Keratinocyte (primary cell): ENCODE results near the gene COIL. TPM values are rescaled to one million over a fixed set of nuclear protein-coding genes. Genes with fewer than 3 reads are reported as not detected.

Source experiments
- DNase-seq: peaks from one replicate; pipeline ENCODE4 v3.0.0-alpha.2; 2011; ENCODE audit warnings: low read depth, missing footprints, low spot score
- FAIRE-seq: peaks from 2 replicates; lab custom pipeline; 2011; peaks lifted over from hg19 to GRCh38; lab: Jason Lieb, UNC
- H2AFZ ChIP-seq: 2 replicates; pipeline ENCODE4 v1.6.0; 2012; ENCODE audit warnings: low read length, control low read depth, inconsistent platforms; ENCODE audit not compliant: control insufficient read depth
- H3K27ac ChIP-seq: 2 replicates; pipeline ENCODE4 v1.5.1; 2011; ENCODE audit warnings: low read length; ENCODE audit not compliant: control insufficient read depth, insufficient read depth
- H3K27me3 ChIP-seq: 3 replicates; pipeline ENCODE4 v1.6.0; 2011; ENCODE audit warnings: low read length; ENCODE audit not compliant: control insufficient read depth, insufficient read depth; ENCODE audit errors: extremely low read depth
- H3K36me3 ChIP-seq, 2 experiments: 2 replicates in 1 of 2; 3 replicates in 1 of 2; pipeline ENCODE4 v1.5.1; 2011; ENCODE audit warnings: low read length in 2 of 2, mild to moderate bottlenecking in 1 of 2; ENCODE audit not compliant: control insufficient read depth in 2 of 2, insufficient read depth in 2 of 2; ENCODE audit errors: extremely low read depth in 1 of 2
- H3K4me1 ChIP-seq: 3 replicates; pipeline ENCODE4 v1.5.1; 2011; ENCODE audit warnings: low read length; ENCODE audit not compliant: control insufficient read depth, insufficient read depth; ENCODE audit errors: extremely low read depth
- H3K4me2 ChIP-seq: 3 replicates; pipeline ENCODE4 v1.6.0; 2011; ENCODE audit warnings: low read depth, low read length; ENCODE audit not compliant: control insufficient read depth, insufficient read depth; ENCODE audit errors: extremely low read depth
- H3K4me3 ChIP-seq, 3 experiments: fragments of 200-600 bp in 1 of 3; sonication (generic) in 1 of 3; 2 replicates in 2 of 3; 3 replicates in 1 of 3; pipeline ENCODE4 v1.5.1; 2011 to 2016; ENCODE audit warnings: low read length in 3 of 3, mild to moderate bottlenecking in 3 of 3, control low read depth in 2 of 3, inconsistent platforms in 1 of 3, low read depth in 1 of 3, mixed read lengths in 1 of 3, mixed run types in 1 of 3, moderate library complexity in 1 of 3; ENCODE audit not compliant: control insufficient read depth in 2 of 3, insufficient read depth in 2 of 3; ENCODE audit errors: extremely low read depth in 1 of 3
- H3K79me2 ChIP-seq: 2 replicates; pipeline ENCODE4 v1.6.0; 2012; ENCODE audit warnings: low read length; ENCODE audit not compliant: control insufficient read depth, insufficient read depth
- H3K9ac ChIP-seq: 3 replicates; pipeline ENCODE4 v1.6.0; 2011; ENCODE audit warnings: low read length; ENCODE audit not compliant: control insufficient read depth, insufficient read depth; ENCODE audit errors: extremely low read depth
- H3K9me1 ChIP-seq: 3 replicates; pipeline ENCODE4 v1.6.0; 2011; ENCODE audit warnings: low read length; ENCODE audit not compliant: control insufficient read depth, insufficient read depth; ENCODE audit errors: extremely low read depth
- H3K9me3 ChIP-seq: 2 replicates; pipeline ENCODE4 v1.5.1; 2012; ENCODE audit warnings: low read depth, low read length; ENCODE audit not compliant: control insufficient read depth
- H4K20me1 ChIP-seq: 3 replicates; pipeline ENCODE4 v1.6.0; 2011; ENCODE audit warnings: low read length; ENCODE audit not compliant: control insufficient read depth, insufficient read depth; ENCODE audit errors: extremely low read depth
- EZH2 ChIP-seq: IDR thresholded peaks from one replicate; pipeline ENCODE4 v1.6.1; 2012; ENCODE audit warnings: inconsistent platforms, mild to moderate bottlenecking, low read length, moderate library complexity
- dilution Hi-C: fragments of 300-500 bp; cut with MboI; formaldehyde crosslinking; loops from one replicate; pipeline ENCODE4 v1.7.0; 2020; ENCODE audit warnings: low sequenced_read_pairs; ENCODE audit not compliant: extremely low pct_ligation_motif_present
- polyA plus RNA-seq, 5 experiments: library from polyadenylated mRNA; depleted of rRNA in 3 of 5; stranded (reverse) in 3 of 5; stranded (forward) in 1 of 5; unstranded in 1 of 5; fragments of >200 nt; gene quantifications; 1 replicate in 1 of 5; 2 replicates in 3 of 5; 3 replicates in 1 of 5; pipeline versions ENCODE4 v1.2.1 to v1.2.3, GENCODE V29; 2011 to 2012; ENCODE audit warnings: missing spikeins in 2 of 5, low read depth in 1 of 5, low replicate concordance in 1 of 5
- TF ChIP-seq, protein P1 (sequence below), 3 experiments: IDR thresholded peaks in 1 of 3; conservative IDR thresholded peaks in 1 of 3; optimal IDR thresholded peaks in 1 of 3; 2 replicates in 2 of 3; 3 replicates in 1 of 3; pipeline versions ENCODE3 to v1.5.1; 2011; ENCODE audit warnings: low read length in 3 of 3, mild to moderate bottlenecking in 3 of 3, moderate library complexity in 2 of 3, control low read depth in 1 of 3, inconsistent platforms in 1 of 3; ENCODE audit not compliant: insufficient read depth in 2 of 3; ENCODE audit errors: extremely low read depth in 1 of 3

Gene COIL
- polyA plus RNA-seq, 1 donor (not counting 4 experiments of a cell fraction or from before 2014, with no cell fraction given), result 11.6 TPM

DNA sequence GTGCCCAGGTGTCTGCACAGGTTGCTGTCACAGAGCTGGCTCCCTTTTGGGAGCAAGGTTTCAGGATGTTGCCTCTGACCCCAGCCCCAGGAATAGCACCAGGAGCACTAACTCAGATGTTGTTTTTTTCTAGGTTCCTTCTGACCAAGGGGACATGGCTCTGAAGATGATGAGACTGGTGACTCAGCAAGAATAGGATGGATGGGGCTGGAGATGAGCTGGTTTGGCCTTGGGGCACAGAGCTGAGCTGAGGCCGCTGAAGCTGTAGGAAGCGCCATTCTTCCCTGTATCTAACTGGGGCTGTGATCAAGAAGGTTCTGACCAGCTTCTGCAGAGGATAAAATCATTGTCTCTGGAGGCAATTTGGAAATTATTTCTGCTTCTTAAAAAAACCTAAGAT lies 45.2 kb upstream of the COIL start:
- H3K79me2 ChIP-seq, result no peaks in the 10 kb centered on the region
- H3K36me3 ChIP-seq, result peaks cover 0 to 2% of the 10 kb centered on the region in 2 experiments
- no peaks in the 10 kb centered on the region for H3K9me1 ChIP-seq
- no peak overlapping the region for H3K4me2 ChIP-seq
- H3K27ac ChIP-seq, result no peak overlapping the region
- H3K27me3 ChIP-seq, result no peaks in the 10 kb centered on the region
- no peaks in the 10 kb centered on the region for H3K9me3 ChIP-seq
- no peak for FAIRE-seq
- TF ChIP-seq, protein P1, sequence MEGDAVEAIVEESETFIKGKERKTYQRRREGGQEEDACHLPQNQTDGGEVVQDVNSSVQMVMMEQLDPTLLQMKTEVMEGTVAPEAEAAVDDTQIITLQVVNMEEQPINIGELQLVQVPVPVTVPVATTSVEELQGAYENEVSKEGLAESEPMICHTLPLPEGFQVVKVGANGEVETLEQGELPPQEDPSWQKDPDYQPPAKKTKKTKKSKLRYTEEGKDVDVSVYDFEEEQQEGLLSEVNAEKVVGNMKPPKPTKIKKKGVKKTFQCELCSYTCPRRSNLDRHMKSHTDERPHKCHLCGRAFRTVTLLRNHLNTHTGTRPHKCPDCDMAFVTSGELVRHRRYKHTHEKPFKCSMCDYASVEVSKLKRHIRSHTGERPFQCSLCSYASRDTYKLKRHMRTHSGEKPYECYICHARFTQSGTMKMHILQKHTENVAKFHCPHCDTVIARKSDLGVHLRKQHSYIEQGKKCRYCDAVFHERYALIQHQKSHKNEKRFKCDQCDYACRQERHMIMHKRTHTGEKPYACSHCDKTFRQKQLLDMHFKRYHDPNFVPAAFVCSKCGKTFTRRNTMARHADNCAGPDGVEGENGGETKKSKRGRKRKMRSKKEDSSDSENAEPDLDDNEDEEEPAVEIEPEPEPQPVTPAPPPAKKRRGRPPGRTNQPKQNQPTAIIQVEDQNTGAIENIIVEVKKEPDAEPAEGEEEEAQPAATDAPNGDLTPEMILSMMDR (optimal IDR thresholded peaks at IDR 0.05 in 1 of 3, IDR thresholded peaks at IDR 0.05 in 1 of 3, conservative IDR thresholded peaks at IDR 0.05 in 1 of 3; ENCODE audit: extremely low read depth in 1 of 3, insufficient read depth in 2 of 3, low read length in 3 of 3), result no peak
- no peak for TF ChIP-seq EZH2
- H2AFZ ChIP-seq, result no peak overlapping the region
- H4K20me1 ChIP-seq, result no peaks in the 10 kb centered on the region
- H3K4me1 ChIP-seq, result no peaks in the 10 kb centered on the region
- H3K4me3 ChIP-seq, result no peak overlapping the region
- no peak overlapping the region for H3K9ac ChIP-seq
- dilution Hi-C loops, result no loop called here
- DNase-seq, result no peak

DNA sequence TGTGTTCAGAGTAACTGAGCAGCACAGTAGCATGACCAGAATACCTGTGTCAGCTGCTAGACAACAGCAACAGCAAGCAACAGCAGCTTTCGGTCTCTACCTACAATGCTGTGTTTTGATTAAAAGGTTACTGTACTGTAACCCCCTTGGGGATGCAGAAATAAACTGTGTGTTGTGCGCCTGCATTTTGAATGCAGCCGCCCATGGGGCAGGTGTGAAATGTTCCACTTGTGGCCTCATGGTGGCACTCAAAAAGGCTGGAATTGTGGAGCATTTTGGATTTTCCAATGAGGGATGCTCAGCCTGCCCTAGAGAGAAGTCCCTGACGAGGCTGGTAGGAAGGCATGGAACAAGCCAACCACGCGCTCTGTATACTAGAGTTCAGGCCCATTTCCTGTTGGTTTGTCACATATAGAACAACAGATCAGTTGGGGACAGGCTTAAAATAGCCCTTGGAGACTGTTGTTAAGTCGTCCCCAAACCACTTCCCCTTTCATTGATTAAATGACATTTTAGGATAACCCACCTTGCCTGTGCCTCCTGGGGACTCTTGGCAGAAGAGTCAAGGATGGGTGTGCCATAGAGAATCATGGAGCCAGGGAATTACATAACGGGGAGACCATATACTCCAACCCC lies 44.2 kb upstream of the COIL start:
- FAIRE-seq, result no peak
- no peak for DNase-seq
- Histone ChIP-seq H3K4me3 (no peak overlapping the region), H4K20me1 (no peaks in the 10 kb centered on the region), H3K9me1 (no peaks in the 10 kb centered on the region), H3K27me3 (no peaks in the 10 kb centered on the region), H3K9me3 (no peaks in the 10 kb centered on the region), H3K4me2 (no peak overlapping the region), H3K27ac (no peak overlapping the region), H2AFZ (no peak overlapping the region), H3K4me1 (no peaks in the 10 kb centered on the region), H3K9ac (no peak overlapping the region), H3K36me3 (peaks cover 0 to 2% of the 10 kb centered on the region in 2 experiments), H3K79me2 (no peaks in the 10 kb centered on the region)
- dilution Hi-C loops, result no loop called here
- TF ChIP-seq EZH2, result no peak
- TF ChIP-seq, protein P1 (optimal IDR thresholded peaks at IDR 0.05 in 1 of 3, IDR thresholded peaks at IDR 0.05 in 1 of 3, conservative IDR thresholded peaks at IDR 0.05 in 1 of 3; ENCODE audit: extremely low read depth in 1 of 3, insufficient read depth in 2 of 3, low read length in 3 of 3), result peak in 2 of 3 experiments; percentile 12 to 36
